BE2C (cell line): Measurements from ENCODE around the gene NDUFA13.

Source experiments
- DNase-seq: peaks from one replicate; pipeline ENCODE4 v3.0.0-alpha.2; 2020
- H3K27me3 ChIP-seq: fragments of 250-450 bp; sonication (Bioruptor Pico); 2 replicates; pipeline ENCODE4 v1.5.1; 2020; ENCODE audit warnings: mild to moderate bottlenecking
- H3K36me3 ChIP-seq: fragments of 250-450 bp; sonication (Bioruptor Pico); 2 replicates; pipeline ENCODE4 v1.5.1; 2020; ENCODE audit warnings: mild to moderate bottlenecking
- H3K4me1 ChIP-seq: fragments of 250-450 bp; sonication (Bioruptor Pico); 2 replicates; pipeline ENCODE4 v1.5.1; 2020
- H3K4me3 ChIP-seq: 2 replicates; pipeline ENCODE4 v1.5.1; 2011; ENCODE audit warnings: low read depth, low read length
- H3K9me3 ChIP-seq: fragments of 250-450 bp; sonication (Bioruptor Pico); 2 replicates; pipeline ENCODE4 v1.5.1; 2020
- TF ChIP-seq, protein P1 (sequence below): IDR thresholded peaks from 2 replicates; pipeline ENCODE4 v1.5.1; 2012; ENCODE audit warnings: mild to moderate bottlenecking, low read depth, low read length

The NDUFA13 gene

DNA sequence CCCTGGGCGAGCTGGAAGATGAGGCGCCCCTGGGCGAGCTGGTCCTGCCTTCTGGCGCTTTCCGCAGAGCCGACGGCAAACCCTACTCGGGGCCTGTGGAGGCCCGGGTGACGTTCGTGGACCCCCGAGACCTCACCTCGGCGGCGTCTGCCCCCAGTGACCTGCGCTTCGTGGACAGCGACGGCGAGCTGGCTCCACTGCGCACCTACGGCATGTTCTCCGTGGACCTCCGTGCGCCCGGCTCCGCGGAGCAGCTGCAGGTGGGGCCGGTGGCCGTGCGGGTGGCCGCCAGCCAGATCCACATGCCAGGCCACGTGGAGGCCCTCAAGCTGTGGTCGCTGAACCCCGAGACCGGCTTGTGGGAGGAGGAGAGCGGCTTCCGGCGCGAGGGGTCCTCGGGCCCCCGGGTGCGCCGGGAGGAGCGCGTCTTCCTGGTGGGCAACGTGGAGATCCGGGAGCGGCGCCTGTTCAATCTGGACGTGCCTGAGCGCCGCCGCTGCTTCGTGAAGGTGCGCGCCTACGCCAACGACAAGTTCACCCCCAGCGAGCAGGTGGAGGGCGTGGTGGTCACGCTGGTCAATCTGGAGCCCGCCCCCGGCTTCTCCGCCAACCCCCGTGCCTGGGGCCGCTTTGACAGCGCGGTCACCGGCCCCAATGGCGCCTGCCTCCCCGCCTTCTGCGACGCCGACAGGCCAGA, 28.4 kb downstream of the NDUFA13 start:
- DNase-seq, result no peak
- Histone ChIP-seq H3K4me3 (no peak overlapping the region), H3K9me3 (peaks cover 3% of the 10 kb centered on the region), H3K36me3 (no peaks in the 10 kb centered on the region), H3K4me1 (no peaks in the 10 kb centered on the region), H3K27me3 (no peaks in the 10 kb centered on the region)
- TF ChIP-seq, protein P1, sequence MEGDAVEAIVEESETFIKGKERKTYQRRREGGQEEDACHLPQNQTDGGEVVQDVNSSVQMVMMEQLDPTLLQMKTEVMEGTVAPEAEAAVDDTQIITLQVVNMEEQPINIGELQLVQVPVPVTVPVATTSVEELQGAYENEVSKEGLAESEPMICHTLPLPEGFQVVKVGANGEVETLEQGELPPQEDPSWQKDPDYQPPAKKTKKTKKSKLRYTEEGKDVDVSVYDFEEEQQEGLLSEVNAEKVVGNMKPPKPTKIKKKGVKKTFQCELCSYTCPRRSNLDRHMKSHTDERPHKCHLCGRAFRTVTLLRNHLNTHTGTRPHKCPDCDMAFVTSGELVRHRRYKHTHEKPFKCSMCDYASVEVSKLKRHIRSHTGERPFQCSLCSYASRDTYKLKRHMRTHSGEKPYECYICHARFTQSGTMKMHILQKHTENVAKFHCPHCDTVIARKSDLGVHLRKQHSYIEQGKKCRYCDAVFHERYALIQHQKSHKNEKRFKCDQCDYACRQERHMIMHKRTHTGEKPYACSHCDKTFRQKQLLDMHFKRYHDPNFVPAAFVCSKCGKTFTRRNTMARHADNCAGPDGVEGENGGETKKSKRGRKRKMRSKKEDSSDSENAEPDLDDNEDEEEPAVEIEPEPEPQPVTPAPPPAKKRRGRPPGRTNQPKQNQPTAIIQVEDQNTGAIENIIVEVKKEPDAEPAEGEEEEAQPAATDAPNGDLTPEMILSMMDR, result no peak

GRCh38 chr19:19544954-19545591, 29.0 kb downstream of the NDUFA13 start:
- peak; percentile 8 for DNase-seq
- Histone ChIP-seq H3K9me3 (peaks cover 3% of the 10 kb centered on the region), H3K27me3 (no peaks in the 10 kb centered on the region), H3K36me3 (no peaks in the 10 kb centered on the region), H3K4me3 (no peak overlapping the region), H3K4me1 (no peaks in the 10 kb centered on the region)
- TF ChIP-seq, protein P1, result no peak

DNA sequence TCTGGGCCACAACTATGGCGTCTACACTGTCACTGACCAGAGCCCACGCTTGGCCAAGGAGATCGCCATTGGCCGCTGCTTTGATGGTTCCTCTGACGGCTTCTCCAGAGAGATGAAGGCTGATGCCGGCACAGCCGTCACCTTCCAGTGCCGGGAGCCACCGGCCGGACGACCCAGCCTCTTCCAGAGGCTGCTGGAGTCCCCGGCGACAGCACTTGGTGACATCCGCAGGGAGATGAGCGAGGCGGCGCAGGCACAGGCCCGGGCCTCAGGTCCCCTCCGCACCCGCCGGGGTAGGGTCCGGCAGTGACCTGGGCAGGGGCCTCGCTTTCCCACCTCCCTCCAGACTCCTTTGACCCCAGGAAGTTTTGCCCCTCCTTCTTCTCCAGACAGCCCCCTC, 29.7 kb downstream of the NDUFA13 start:
- Histone ChIP-seq H3K9me3 (peaks cover 3% of the 10 kb centered on the region), H3K36me3 (no peaks in the 10 kb centered on the region), H3K4me1 (no peaks in the 10 kb centered on the region), H3K4me3 (no peak overlapping the region), H3K27me3 (no peaks in the 10 kb centered on the region)
- no peak for DNase-seq
- TF ChIP-seq, protein P1, result no peak

- no peak overlapping the region for H3K4me3 ChIP-seq
- H3K36me3 ChIP-seq, result no peaks in the 10 kb centered on the region
- H3K27me3 ChIP-seq, result no peaks in the 10 kb centered on the region
- TF ChIP-seq, protein P1, result no peak
- H3K9me3 ChIP-seq, result no peaks in the 10 kb centered on the region
- DNase-seq, result no peak
- H3K4me1 ChIP-seq, result no peaks in the 10 kb centered on the region
Observed at GRCh38 chr19:19546751-19547162, 30.7 kb downstream of the NDUFA13 start.

- Histone ChIP-seq H3K9me3 (no peaks in the 10 kb centered on the region), H3K36me3 (no peaks in the 10 kb centered on the region), H3K4me3 (no peak overlapping the region), H3K27me3 (no peaks in the 10 kb centered on the region), H3K4me1 (no peaks in the 10 kb centered on the region)
- DNase-seq, result no peak
- TF ChIP-seq, protein P1, result no peak
Observed at GRCh38 chr19:19547674-19548336, 31.8 kb downstream of the NDUFA13 start.
